GM12892 (cell line): ENCODE data around the gene RPS16.
"Not testable (repeated sequence)": the region's sequence is repeated elsewhere in the genome, so short reads cannot be mapped to it uniquely, and the experiment has no call there.

ENCODE experiments used
- DNase-seq: peaks from one replicate; pipeline ENCODE4 v3.0.0; 2011; ENCODE audit not compliant: insufficient read length
- FAIRE-seq: peaks from 2 replicates; lab custom pipeline; 2011; peaks lifted over from hg19 to GRCh38; lab: Jason Lieb, UNC
- POLR2A ChIP-seq: IDR thresholded peaks from 2 replicates; pipeline ENCODE4 v1.6.1; 2011; ENCODE audit warnings: low read depth, low read length, control low read depth
- POLR2AphosphoS5 ChIP-seq: IDR thresholded peaks from 2 replicates; pipeline ENCODE4 v1.6.1; 2011; ENCODE audit warnings: low read depth, low read length, control low read depth
- TAF1 ChIP-seq: IDR thresholded peaks from 2 replicates; pipeline ENCODE4 v1.6.1; 2011; ENCODE audit warnings: low read depth, mild to moderate bottlenecking, control low read depth, low read length, borderline replicate concordance

The RPS16 gene

DNA sequence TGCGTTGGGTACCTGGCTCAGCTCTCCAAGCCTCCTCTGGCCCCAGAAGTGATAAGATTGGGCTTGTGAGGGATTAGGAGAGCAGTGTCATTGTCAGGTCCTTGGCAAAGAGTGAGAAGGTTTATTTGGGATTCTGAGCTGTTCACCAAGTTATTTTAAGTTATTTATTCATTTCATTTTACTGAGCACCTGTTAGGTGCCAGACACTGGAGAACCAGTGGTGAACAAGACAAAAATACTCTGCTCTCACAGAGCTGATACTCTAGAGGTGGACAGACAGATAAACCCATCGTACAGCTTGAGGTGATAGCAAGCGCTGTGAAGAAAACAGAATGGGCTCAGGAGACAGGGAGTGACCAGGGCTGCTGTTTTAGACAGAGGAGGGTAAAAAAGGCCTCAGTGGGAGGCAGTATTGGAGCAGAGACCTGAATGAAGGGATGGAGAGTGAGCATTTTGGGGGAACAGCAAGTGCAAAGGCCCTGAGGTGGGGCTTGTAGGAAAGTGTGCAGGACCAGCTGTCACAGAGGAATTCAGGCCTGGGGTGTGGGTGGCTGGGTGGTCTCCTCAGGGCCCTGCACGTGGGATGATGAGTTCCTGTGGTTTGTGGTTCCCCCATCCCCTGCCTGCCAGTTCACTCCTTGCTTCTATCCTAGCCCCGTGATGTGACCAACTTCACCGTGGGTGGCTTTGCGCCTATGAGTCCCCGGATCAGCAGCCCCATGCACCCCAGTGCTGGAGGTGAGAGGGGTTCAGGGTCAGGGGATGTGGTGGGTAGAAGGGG, 36.2 kb upstream of the RPS16 start:
- FAIRE-seq (no peak), DNase-seq (no peak)
- TF ChIP-seq POLR2A: no peak
- TF ChIP-seq TAF1: no peak
- no peak for TF ChIP-seq POLR2AphosphoS5

DNA sequence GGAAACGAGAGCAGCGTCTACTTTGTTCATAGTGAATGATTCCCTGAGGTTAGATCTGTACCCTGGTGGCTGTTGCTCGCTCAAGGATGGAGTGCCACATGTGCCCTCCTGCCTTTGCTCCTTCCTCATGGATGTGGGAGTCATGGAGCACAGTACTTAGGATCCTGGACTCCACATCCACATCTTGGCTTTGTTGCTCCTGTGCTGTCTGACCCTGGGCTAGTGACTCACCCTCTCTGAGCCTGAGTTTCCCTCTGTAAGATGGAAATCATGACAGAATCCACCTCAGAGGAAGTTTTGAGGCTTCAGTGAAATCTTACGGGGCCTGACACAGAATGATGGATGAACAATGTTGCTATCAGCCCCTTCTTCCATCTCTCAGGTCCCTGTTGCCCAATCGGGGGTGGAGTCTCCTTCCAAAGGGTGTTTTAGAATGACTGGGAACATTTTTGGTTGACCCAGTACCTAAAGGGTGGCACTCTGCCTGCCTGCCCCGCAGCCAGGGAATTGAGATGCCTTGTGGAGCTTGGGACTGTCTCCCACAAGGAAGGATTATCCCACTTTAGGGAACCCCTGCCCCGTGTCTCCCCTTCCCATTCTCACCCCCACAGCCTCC, 35.1 kb upstream of the RPS16 start:
- TF ChIP-seq POLR2AphosphoS5 (no peak), TAF1 (no peak), POLR2A (no peak)
- FAIRE-seq (no peak), DNase-seq (no peak)

DNA sequence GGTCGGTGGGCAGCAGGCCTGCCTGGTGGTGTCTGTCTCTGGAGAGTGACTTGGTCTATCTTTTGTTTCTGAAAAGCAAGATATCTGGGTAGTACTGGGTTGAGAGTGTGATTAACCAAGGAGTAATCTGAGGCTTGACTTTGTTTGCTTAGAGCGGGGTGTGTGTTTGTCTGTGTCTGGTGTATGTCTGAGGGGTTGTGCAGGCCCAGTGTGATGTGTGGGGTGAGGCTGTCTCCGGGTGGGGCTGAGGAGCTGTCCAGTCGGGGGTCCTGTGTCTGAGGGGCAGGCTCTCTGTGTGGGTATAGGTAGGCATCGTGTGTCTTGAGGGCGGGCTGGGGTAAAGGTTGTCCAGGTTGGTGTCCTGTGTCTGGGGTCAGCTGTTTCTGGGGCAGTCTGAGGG, 33.8 kb upstream of the RPS16 start:
- DNase-seq: no peak
- no peak for FAIRE-seq
- TF ChIP-seq POLR2A: no peak; the same call in 1 of the 2 replicates

DNA sequence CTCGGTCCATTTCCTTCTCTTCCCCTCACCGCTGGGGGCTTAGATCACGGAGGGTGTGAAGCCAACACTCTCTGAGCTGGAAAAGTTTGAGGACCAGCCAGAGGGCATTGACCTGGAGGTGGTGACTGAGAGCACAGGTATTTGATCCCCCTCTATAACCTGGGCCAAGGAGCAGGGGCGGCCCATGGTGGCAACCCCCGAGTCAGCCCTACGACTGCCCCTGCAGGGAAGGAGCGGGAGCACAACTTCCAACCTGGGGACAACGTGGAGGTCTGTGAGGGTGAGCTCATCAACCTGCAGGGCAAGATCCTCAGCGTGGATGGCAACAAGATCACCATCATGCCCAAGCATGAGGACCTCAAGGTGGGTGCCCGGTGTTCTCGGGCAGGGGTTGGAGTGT, 33.3 kb upstream of the RPS16 start:
- no peak for TF ChIP-seq TAF1
- TF ChIP-seq POLR2AphosphoS5: no peak
- TF ChIP-seq POLR2A: peak; percentile 42; the same call in 1 of the 2 replicates
- DNase-seq (no peak), FAIRE-seq (no peak)

DNA sequence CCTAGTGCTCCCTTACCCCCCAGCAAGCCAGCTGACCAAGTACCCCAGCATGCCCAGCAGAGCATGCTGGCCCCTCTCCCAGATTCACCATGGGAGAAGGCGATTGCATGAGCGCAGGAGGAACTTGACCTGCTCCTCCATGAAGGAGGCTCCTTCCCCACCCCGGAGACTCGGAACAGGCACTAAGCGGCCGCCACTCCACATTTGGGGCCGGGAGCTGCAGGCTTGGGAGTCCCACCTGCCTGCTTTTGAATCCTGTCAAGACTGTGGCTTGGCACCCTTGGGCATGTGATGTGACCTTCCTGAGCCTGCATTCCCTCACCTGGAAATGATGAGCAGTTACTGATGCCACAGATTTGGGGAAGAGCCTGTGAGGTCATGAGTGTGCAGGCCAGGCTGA, 32.2 kb upstream of the RPS16 start:
- TF ChIP-seq POLR2A (no peak), TAF1 (no peak), POLR2AphosphoS5 (no peak)
- no peak for DNase-seq
- no peak for FAIRE-seq

DNA sequence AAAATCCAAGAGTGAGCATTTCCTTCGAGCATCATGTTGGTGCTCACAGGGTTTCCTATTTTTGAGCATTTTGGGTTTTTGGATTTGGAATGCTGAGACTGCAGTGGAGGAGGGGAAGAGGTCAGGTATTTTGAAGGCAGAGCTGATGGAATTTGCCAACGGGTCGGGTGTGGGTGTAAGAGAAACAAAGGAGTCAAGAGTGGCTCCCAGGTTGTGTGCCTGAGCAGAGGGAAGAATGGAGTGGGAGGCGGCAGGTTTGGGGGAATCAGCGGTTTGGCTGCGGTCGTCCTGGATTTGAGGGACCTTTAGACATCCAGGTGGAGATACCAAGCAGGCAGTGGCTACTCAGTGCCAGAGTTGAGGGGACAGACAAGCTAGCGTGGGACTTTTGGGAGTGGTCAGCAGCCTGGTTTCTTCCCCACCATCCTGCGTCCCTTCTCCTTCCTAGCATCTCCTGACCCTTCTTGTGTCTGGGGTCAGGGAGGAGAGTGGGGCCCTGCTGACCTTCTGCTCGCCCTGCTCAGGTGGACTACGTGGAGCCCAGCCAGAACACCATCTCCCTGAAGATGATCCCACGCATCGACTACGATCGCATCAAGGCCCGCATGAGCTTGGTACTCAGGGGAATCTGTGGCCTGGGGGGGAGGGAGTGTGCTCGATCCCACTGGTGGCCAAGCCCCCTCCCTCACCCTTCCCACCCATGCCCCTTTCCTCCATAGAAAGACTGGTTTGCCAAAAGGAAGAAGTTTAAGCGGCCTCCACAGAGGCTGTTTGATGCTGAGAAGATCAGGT, 30.4 kb upstream of the RPS16 start:
- DNase-seq (no peak), FAIRE-seq (no peak)
- TF ChIP-seq POLR2AphosphoS5 (no peak), TAF1 (no peak), POLR2A (no peak; the same call in 1 of the 2 replicates)

DNA sequence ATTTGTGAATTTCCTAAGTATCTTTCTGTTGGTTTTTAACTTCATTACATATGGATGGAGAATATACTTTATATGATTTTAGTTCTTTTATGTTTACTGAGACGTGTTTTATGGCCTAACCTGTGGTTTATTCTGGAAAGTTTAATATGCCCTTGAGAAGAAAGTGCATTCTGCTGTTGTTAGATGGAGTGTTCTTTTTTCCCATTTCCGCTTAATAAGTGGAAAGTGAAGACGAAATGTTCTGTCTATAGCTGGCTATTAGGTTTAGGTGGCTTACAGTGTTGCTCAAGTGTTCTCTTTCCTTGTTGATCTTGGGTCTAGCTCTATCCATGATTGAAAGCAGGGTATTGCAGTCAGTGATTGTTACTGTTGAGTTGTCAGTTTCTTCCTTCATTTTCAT, 27.7 kb upstream of the RPS16 start:
- DNase-seq (no peak), FAIRE-seq (no peak)
- TF ChIP-seq POLR2AphosphoS5 (no peak), POLR2A (no peak), TAF1 (no peak)

DNA sequence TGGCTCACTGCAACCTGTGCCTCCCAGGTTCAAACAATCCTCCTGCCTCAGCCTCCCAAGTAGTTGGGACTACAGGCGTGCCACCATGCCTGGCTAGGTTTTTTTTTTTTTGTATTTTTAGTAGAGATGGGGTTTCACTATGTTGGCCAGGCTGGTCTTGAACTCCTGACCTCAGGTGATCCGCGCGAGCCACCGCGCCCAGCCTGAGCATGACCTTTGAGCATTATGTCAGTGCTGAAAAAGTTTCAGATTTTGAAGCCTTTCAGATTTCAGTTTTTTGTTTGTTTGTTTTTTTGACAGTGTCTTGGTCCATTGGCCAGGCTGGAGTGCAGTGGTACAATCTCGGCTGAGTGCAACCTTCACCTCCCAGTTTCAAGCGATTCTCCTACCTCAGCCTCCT, 15.5 kb upstream of the RPS16 start:
- DNase-seq, FAIRE-seq: not testable (repeated sequence)

DNA sequence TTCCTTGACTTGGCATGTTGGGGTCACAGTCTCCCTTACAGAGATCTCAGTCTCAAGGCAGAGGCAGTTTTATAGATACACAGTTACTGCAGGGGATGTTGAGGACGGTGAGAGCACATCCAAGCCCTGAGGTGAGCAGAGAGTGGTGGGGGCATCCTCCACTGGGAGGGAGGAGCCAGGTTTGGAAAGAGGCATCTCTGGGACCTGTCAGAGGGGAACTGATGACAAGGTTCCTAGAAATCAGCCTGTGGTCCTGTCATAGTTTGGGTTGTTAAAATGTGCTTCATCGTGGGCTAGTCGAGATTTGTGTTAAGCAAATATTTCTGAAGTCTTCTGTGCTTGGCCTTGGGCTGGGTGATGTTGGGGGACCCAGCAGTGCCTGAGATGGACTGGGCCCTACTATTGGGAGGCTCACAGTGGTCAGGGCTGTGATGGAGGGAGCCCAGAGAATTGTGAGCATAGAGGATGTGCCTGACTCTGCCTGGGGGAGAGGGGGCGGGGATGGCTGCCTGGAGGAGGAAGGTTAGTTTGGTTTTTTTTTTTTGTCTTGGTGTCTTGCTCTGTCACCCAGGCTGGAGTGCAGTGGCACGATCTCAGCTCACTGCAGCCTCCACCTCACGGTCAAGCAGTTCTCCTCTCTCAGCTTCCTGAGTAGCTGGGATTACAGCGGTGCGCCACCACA, 13.5 kb upstream of the RPS16 start:
- no peak for TF ChIP-seq POLR2AphosphoS5
- TF ChIP-seq TAF1: no peak
- TF ChIP-seq POLR2A: no peak
- DNase-seq: no peak
- no peak for FAIRE-seq

DNA sequence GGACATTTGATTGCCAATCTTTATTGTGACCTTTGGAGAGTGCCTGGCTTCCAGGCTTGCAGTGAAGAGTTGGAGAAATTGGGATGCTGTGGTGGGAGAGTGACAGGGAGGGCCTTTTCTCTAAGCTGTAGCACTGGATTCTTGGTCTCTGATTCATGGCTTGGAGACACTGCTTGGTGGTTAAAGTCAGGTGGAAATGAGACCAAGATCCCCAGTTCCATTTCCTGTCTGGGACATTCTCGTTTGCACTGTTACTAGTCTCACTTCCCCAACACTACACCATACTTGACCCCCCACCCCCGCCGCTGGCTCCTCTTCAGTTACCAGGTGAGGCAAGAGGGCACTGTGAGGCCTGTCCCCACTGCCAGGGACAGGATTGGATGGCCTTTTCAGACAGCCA, 12.5 kb upstream of the RPS16 start:
- no peak for FAIRE-seq

DNA sequence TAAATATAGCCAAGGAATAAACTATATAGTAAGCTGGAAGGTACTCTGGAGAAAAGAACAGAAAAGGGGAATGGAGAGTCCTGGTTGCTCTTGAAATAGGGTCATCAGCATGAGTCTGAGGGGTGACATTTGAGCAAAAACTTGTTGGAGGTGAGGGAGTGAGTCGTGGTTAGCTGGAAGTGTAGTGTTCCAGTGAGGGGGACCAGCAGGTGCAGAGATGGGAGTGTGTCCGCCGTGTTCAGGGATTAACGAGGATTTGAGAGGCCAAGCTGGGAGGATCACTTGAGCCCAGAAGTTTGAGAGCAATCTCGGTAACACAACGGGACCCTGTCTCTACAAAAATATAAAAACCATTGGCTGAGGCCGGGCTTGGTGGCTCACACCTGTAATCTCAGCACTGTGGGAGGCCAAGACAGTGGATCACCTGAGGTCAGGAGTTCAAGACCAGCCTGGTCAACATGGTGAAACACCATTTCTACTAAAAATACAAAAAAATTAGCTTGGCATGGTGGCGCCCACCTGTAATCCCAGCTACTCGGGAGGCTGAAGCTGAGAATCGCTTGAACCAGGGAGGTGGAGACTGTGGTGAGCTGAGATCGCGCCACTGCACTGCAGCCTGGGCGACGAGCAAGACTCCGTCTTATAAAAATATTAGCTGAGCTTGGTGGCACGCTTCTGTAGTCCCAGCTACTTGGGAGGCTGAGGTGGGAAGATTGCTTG, 10.8 kb upstream of the RPS16 start:
- DNase-seq: no peak
- no peak for TF ChIP-seq POLR2A
- TF ChIP-seq TAF1: no peak
- no peak for TF ChIP-seq POLR2AphosphoS5
- FAIRE-seq: no peak

More for the DNA sequence above, 12.5 kb upstream of the RPS16 start:
- TF ChIP-seq POLR2A (no peak), TAF1 (no peak), POLR2AphosphoS5 (no peak)
- peak; percentile 48 for DNase-seq
